ENCODE results near the gene IFI44L. TPM values are rescaled to one million over a fixed set of nuclear protein-coding genes. Genes with fewer than 3 reads are reported as not detected.

The IFI44L gene
- total RNA-seq, 2 experiments from 2014 or later, result 19.5 to 23.9 TPM

DNA sequence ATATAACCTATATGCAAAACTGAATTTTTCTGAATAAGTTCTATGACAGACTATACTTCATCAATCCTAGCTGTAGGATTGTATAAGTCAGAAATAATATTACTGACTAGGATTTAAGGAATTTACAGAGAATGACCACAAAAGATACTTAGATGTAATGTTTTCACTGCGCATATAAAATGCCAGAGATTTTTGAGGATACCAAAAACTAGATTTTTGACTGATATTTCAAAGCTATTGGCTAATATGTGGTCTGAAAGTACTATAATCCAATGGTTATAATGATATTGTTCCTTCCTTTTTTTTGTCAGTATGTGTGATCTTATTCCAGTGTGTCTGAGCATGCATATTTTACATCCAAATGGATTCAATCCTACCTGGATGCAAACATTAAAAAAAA, 17.0 kb upstream of the IFI44L start:
- ChIA-PET POLR2A (no interaction called here), CTCF (interaction anchor here (1.1 kb wide), 1 partner anchor 14 kb away, joined by 4 read pairs; no protein-coding TSS in a partner anchor)

DNA sequence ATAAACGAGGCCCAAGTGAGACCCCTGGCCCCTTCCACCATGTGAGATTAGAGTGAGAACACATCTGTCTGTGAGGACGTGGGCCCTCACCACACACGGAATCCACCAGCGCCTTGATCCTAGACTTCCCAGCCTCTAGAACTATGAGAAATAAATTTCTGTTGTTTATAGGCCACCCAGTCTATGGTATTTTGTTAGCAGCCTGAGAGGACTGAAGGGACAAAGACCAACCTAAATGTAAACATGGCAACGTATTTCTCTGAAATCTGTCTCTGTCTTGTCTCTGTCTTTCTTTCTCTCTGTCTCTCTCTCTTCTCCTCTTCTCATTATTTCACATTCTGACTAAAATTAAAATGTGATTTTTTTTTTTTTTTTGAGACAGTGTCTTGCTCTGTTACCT, 15.6 kb upstream of the IFI44L start:
- Mint-ChIP-seq H3K27me3 (peaks cover under 1% of the 10 kb centered on the region), H3K9me3 (no peaks in the 10 kb centered on the region), H3K36me3 (ENCODE audit: low read depth) (no peaks in the 10 kb centered on the region), H3K4me3 (no peak overlapping the region), H3K4me1 (ENCODE audit: low read depth) (peaks cover 12% of the 10 kb centered on the region), H3K27ac (no peak overlapping the region)
- no peaks in the 10 kb centered on the region for H3K9me3 ChIP-seq (ENCODE audit: control insufficient read depth in 1 of 2, insufficient read depth in 1 of 2, low read length in 2 of 2)
- ATAC-seq (ENCODE audit: poor library complexity) (no peak), DNase-seq (no peak)
- no peaks in the 10 kb centered on the region for H3K36me3 ChIP-seq (ENCODE audit: insufficient read depth, low read length)
- CTCF ChIA-PET, result no interaction called here
- POLR2A ChIA-PET, result no interaction called here
- intact Hi-C loops (cut with DNase I, micrococcal nuclease), result loop anchor here in 1 of 2 experiments (5.0 kb wide), 1 partner anchor 472 kb away; no protein-coding TSS in a partner anchor
- H3K4me1 ChIP-seq (ENCODE audit: insufficient read depth, low read length), result no peaks in the 10 kb centered on the region
- no peaks in the 10 kb centered on the region for H3K27me3 ChIP-seq (ENCODE audit: control insufficient read depth in 1 of 2, insufficient read depth in 2 of 2, low read length in 2 of 2)
- no peak overlapping the region for H3K27ac ChIP-seq (ENCODE audit: low read depth in 1 of 2, low read length in 2 of 2)
- TF ChIP-seq, protein P1, sequence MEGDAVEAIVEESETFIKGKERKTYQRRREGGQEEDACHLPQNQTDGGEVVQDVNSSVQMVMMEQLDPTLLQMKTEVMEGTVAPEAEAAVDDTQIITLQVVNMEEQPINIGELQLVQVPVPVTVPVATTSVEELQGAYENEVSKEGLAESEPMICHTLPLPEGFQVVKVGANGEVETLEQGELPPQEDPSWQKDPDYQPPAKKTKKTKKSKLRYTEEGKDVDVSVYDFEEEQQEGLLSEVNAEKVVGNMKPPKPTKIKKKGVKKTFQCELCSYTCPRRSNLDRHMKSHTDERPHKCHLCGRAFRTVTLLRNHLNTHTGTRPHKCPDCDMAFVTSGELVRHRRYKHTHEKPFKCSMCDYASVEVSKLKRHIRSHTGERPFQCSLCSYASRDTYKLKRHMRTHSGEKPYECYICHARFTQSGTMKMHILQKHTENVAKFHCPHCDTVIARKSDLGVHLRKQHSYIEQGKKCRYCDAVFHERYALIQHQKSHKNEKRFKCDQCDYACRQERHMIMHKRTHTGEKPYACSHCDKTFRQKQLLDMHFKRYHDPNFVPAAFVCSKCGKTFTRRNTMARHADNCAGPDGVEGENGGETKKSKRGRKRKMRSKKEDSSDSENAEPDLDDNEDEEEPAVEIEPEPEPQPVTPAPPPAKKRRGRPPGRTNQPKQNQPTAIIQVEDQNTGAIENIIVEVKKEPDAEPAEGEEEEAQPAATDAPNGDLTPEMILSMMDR (IDR thresholded peaks at IDR 0.05), result no peak
- H3K4me3 ChIP-seq (ENCODE audit: low read length), result no peak overlapping the region

More for the DNA sequence above, 17.0 kb upstream of the IFI44L start:
- Histone ChIP-seq H3K36me3 (ENCODE audit: insufficient read depth, low read length) (no peaks in the 10 kb centered on the region), H3K4me1 (ENCODE audit: insufficient read depth, low read length) (no peaks in the 10 kb centered on the region), H3K4me3 (ENCODE audit: low read length) (no peak overlapping the region), H3K27ac (ENCODE audit: low read depth in 1 of 2, low read length in 2 of 2) (no peak overlapping the region), H3K9me3 (ENCODE audit: control insufficient read depth in 1 of 2, insufficient read depth in 1 of 2, low read length in 2 of 2) (no peaks in the 10 kb centered on the region), H3K27me3 (ENCODE audit: control insufficient read depth in 1 of 2, insufficient read depth in 2 of 2, low read length in 2 of 2) (no peaks in the 10 kb centered on the region)
- Mint-ChIP-seq H3K27ac (no peak overlapping the region), H3K36me3 (ENCODE audit: low read depth) (no peaks in the 10 kb centered on the region), H3K9me3 (no peaks in the 10 kb centered on the region), H3K4me3 (no peak overlapping the region), H3K4me1 (ENCODE audit: low read depth) (peaks cover 10% of the 10 kb centered on the region), H3K27me3 (no peaks in the 10 kb centered on the region)
- intact Hi-C loops (cut with DNase I, micrococcal nuclease), result no loop called here
- TF ChIP-seq, protein P1 (IDR thresholded peaks at IDR 0.05), result no peak
- ATAC-seq (ENCODE audit: poor library complexity) (no peak), DNase-seq (no peak)

DNA sequence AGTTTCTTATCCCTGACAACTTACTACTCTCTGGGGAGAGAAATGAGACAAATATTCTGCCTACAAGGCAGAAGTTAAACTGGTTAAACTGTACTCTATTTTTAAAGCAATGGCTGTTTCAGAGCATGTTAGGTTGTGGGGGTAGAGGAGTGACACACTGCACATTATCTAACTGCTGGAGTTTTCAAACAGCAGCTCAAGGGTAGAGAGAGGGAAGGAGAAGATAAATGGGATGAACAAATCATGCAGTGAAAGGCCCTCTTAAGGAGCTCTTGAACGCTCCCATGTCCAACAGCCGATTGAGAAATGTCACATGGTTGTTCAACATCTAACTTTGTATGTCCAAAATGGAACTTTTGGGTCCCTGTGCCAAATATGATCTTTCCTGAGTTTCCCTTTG, 14.0 kb upstream of the IFI44L start:
- Mint-ChIP-seq H3K27ac (no peak overlapping the region), H3K4me1 (ENCODE audit: low read depth) (peaks cover 12% of the 10 kb centered on the region), H3K4me3 (no peak overlapping the region), H3K27me3 (peaks cover 5% of the 10 kb centered on the region), H3K36me3 (ENCODE audit: low read depth) (no peaks in the 10 kb centered on the region), H3K9me3 (no peaks in the 10 kb centered on the region)
- no peak for DNase-seq
- H3K36me3 ChIP-seq (ENCODE audit: insufficient read depth, low read length), result no peaks in the 10 kb centered on the region
- no peaks in the 10 kb centered on the region for H3K27me3 ChIP-seq (ENCODE audit: control insufficient read depth in 1 of 2, insufficient read depth in 2 of 2, low read length in 2 of 2)
- ChIA-PET CTCF (interaction anchor here (2.0 kb wide), 1 partner anchor 11 kb away, joined by 9 read pairs; no protein-coding TSS in a partner anchor), POLR2A (no interaction called here)
- intact Hi-C loops (cut with DNase I, micrococcal nuclease), result loop anchor here in 1 of 2 experiments (5.0 kb wide), 1 partner anchor 474 kb away; no protein-coding TSS in a partner anchor
- H3K4me3 ChIP-seq (ENCODE audit: low read length), result no peak overlapping the region
- H3K4me1 ChIP-seq (ENCODE audit: insufficient read depth, low read length), result no peaks in the 10 kb centered on the region
- H3K27ac ChIP-seq (ENCODE audit: low read depth in 1 of 2, low read length in 2 of 2), result no peak overlapping the region
- no peaks in the 10 kb centered on the region for H3K9me3 ChIP-seq (ENCODE audit: control insufficient read depth in 1 of 2, insufficient read depth in 1 of 2, low read length in 2 of 2)
- TF ChIP-seq, protein P1 (IDR thresholded peaks at IDR 0.05), result no peak
- ATAC-seq (ENCODE audit: poor library complexity), result no peak
